A549 (cell line): ENCODE measurements around the gene BLID. TPM values are rescaled to one million over a fixed set of nuclear protein-coding genes. Genes with fewer than 3 reads are reported as not detected.

Source experiments
- ATAC-seq, 2 experiments: fragments of 200-7000 bp in 1 of 2; fragments of >200 bp in 1 of 2; cut with Nextera tagmentation in 1 of 2; cut with Tn5 transposase in 1 of 2; 3 replicates each; pipeline versions ENCODE4 v1.8.0 to v1.9.1; 2018 to 2020; ENCODE audit warnings: mild to moderate bottlenecking in 1 of 2, moderate library complexity in 1 of 2
- CTCF ChIA-PET: fragments of 300-600 bp; sonication (Branson Sonifier 250); formaldehyde crosslinking; extraction: SDS; loops from one replicate; lab custom pipeline; 2021; ENCODE audit warnings: antibody characterized with exemption, inconsistent platforms; lab: Yijun Ruan, JAX
- POLR2A ChIA-PET: fragments of 350-600 bp; formaldehyde crosslinking; extraction: SDS; loops from one replicate; lab custom pipeline; 2021; ENCODE audit warnings: antibody characterized with exemption, inconsistent platforms; lab: Yijun Ruan, JAX
- DNase-seq, 2 experiments: peaks; one replicate each; pipeline versions ENCODE4 v3.0.0 to v3.0.0-alpha.2; 2011 to 2016; ENCODE audit warnings: low read depth in 1 of 2, low spot score in 1 of 2
- FAIRE-seq: peaks from 2 replicates; lab custom pipeline; 2011; peaks lifted over from hg19 to GRCh38; lab: Jason Lieb, UNC
- H3K27ac ChIP-seq, 2 experiments: fragments of >200 bp; sonication (Bioruptor Twin); formaldehyde crosslinking; 3 replicates each; pipeline ENCODE4 v1.5.1; 2016 to 2017
- H3K4me1 ChIP-seq: fragments of >200 bp; sonication (Bioruptor Twin); formaldehyde crosslinking; 3 replicates; pipeline ENCODE4 v1.6.1; 2016
- H3K4me2 ChIP-seq: fragments of >200 bp; sonication (Bioruptor Twin); formaldehyde crosslinking; 3 replicates; pipeline ENCODE4 v1.6.1; 2016
- H3K4me3 ChIP-seq: fragments of >200 bp; sonication (Bioruptor Twin); formaldehyde crosslinking; 3 replicates; pipeline ENCODE4 v1.5.1; 2016
- H3K9me3 ChIP-seq: fragments of >200 bp; sonication (Bioruptor Twin); formaldehyde crosslinking; 3 replicates; pipeline ENCODE4 v1.6.1; 2016
- CBX2 ChIP-seq: fragments of 200-600 bp; sonication (generic); IDR thresholded peaks from 2 replicates; pipeline ENCODE4 v1.6.1; 2016; ENCODE audit warnings: low read depth, mild to moderate bottlenecking, borderline replicate concordance
- CEBPB ChIP-seq, 2 experiments: fragments of >200 bp in 1 of 2; sonication (Bioruptor Twin) in 1 of 2; formaldehyde crosslinking in 1 of 2; IDR thresholded peaks; 2 replicates each; pipeline ENCODE4 v1.6.1; 2012 to 2016
- CHD2 ChIP-seq: fragments of 150-350 bp; IDR thresholded peaks from 2 replicates; pipeline ENCODE4 v1.6.1; 2014; ENCODE audit warnings: low read length; ENCODE audit not compliant: partially characterized antibody
- CHD4 ChIP-seq: fragments of 200-600 bp; sonication (generic); IDR thresholded peaks from 2 replicates; pipeline ENCODE4 v1.6.1; 2016; ENCODE audit warnings: antibody characterized with exemption, mild to moderate bottlenecking, borderline replicate concordance
- EHF ChIP-seq: fragments of 250-450 bp; sonication (Bioruptor Pico); IDR thresholded peaks from 2 replicates; pipeline ENCODE4 v1.5.0; 2020; ENCODE audit warnings: mild to moderate bottlenecking
- EHMT2 ChIP-seq: fragments of 200-600 bp; sonication (generic); IDR thresholded peaks from 2 replicates; pipeline ENCODE4 v1.6.1; 2016; ENCODE audit warnings: antibody characterized with exemption, low read depth, mild to moderate bottlenecking, moderate library complexity
- EP300 ChIP-seq, 2 experiments: fragments of >200 bp; sonication (Bioruptor Twin); formaldehyde crosslinking; IDR thresholded peaks; 2 replicates in 1 of 2; 3 replicates in 1 of 2; pipeline ENCODE4 v1.6.1; 2016 to 2017
- FOSB ChIP-seq: fragments of 250-450 bp; sonication (Bioruptor Pico); IDR thresholded peaks from 2 replicates; pipeline ENCODE4 v1.5.0; 2020; ENCODE audit warnings: mild to moderate bottlenecking, moderate library complexity
- FOXS1 ChIP-seq: fragments of 250-450 bp; sonication (Bioruptor Pico); IDR thresholded peaks from 2 replicates; pipeline ENCODE4 v1.5.0; 2020; ENCODE audit warnings: mild to moderate bottlenecking, moderate library complexity
- HDAC2 ChIP-seq: fragments of 200-600 bp; sonication (generic); IDR thresholded peaks from 2 replicates; pipeline ENCODE4 v1.6.1; 2016
- JUNB ChIP-seq: fragments of >200 bp; sonication (Bioruptor Twin); formaldehyde crosslinking; IDR thresholded peaks from 2 replicates; pipeline ENCODE4 v1.6.1; 2016
- KDM1A ChIP-seq: fragments of 200-600 bp; sonication (generic); IDR thresholded peaks from 2 replicates; pipeline ENCODE4 v1.6.1; 2016; ENCODE audit warnings: low read depth, mild to moderate bottlenecking
- KDM5A ChIP-seq: fragments of 200-600 bp; sonication (generic); IDR thresholded peaks from 2 replicates; pipeline ENCODE4 v1.6.1; 2016; ENCODE audit warnings: antibody characterized with exemption, mild to moderate bottlenecking
- MAZ ChIP-seq: fragments of 150-350 bp; IDR thresholded peaks from 2 replicates; pipeline ENCODE4 v1.6.1; 2014; ENCODE audit warnings: antibody characterized with exemption, low read depth, low read length, borderline replicate concordance
- NFE2L2 ChIP-seq: fragments of 150-350 bp; conservative IDR thresholded peaks from 2 replicates; pipeline ENCODE4 v1.6.1; 2014; ENCODE audit warnings: low read length
- POLR2A ChIP-seq: IDR thresholded peaks from 2 replicates; pipeline ENCODE4 v1.6.1; 2012; ENCODE audit warnings: mild to moderate bottlenecking, low read length
- REST ChIP-seq: fragments of 200-600 bp; sonication (generic); IDR thresholded peaks from 2 replicates; pipeline ENCODE4 v1.6.1; 2016; ENCODE audit warnings: antibody characterized with exemption, mild to moderate bottlenecking, moderate library complexity
- SMC3 ChIP-seq: fragments of >200 bp; sonication (Bioruptor Twin); formaldehyde crosslinking; IDR thresholded peaks from 3 replicates; pipeline ENCODE4 v1.6.1; 2018; ENCODE audit warnings: inconsistent platforms
- SREBF2 ChIP-seq: fragments of 450-650 bp; IDR thresholded peaks from 2 replicates; pipeline ENCODE4 v1.6.1; 2014; ENCODE audit warnings: mild to moderate bottlenecking, moderate library complexity
- TFCP2L1 ChIP-seq: fragments of 250-450 bp; sonication (Bioruptor Pico); IDR thresholded peaks from 2 replicates; pipeline ENCODE4 v1.5.0; 2021; ENCODE audit warnings: mild to moderate bottlenecking
- ZNF302 ChIP-seq: fragments of 250-450 bp; sonication (Bioruptor Pico); IDR thresholded peaks from 2 replicates; pipeline ENCODE4 v1.9.0; 2021; ENCODE audit warnings: inconsistent platforms, mild to moderate bottlenecking, moderate library complexity
- ZSCAN20 ChIP-seq: fragments of 250-450 bp; sonication (Bioruptor Pico); IDR thresholded peaks from 2 replicates; pipeline ENCODE4 v1.8.0; 2022; ENCODE audit warnings: mild to moderate bottlenecking, moderate library complexity
- WGBS: methylation state at CpG from one replicate; pipeline ENCODE4 v1.1.6; 2017; ENCODE audit errors: missing lambda C conversion rate; 5-methylcytosine and 5-hydroxymethylcytosine counted together
- polyA plus RNA-seq, 4 experiments: library from polyadenylated mRNA; depleted of rRNA in 3 of 4; stranded (reverse); fragments of >200 nt; fragmentation: RNase III in 1 of 4; extraction: RNeasy Plus Mini Kit Qiagen cat#74134 plus additional on column Dnase treatment in 1 of 4; gene quantifications; 2 replicates in 3 of 4; 3 replicates in 1 of 4; pipeline ENCODE4 v1.2.3, GENCODE V29; 2011 to 2017
- TF ChIP-seq, protein P1 (sequence below): IDR thresholded peaks from 2 replicates; pipeline ENCODE4 v1.6.1; 2012
- TF ChIP-seq, protein P2 (sequence below): fragments of 250-450 bp; sonication (Bioruptor Pico); IDR thresholded peaks from 2 replicates; pipeline ENCODE4 v1.5.0; 2020; ENCODE audit warnings: low read depth, mild to moderate bottlenecking, moderate library complexity
- TF ChIP-seq, protein P3 (sequence below): IDR thresholded peaks from 2 replicates; pipeline ENCODE4 v1.6.1; 2012; ENCODE audit warnings: low read depth, borderline replicate concordance

Gene BLID
- polyA plus RNA-seq, 2 of the 4 experiments (the other 2 are of a cell fraction): 0.14 TPM; not detected in 1

DNA sequence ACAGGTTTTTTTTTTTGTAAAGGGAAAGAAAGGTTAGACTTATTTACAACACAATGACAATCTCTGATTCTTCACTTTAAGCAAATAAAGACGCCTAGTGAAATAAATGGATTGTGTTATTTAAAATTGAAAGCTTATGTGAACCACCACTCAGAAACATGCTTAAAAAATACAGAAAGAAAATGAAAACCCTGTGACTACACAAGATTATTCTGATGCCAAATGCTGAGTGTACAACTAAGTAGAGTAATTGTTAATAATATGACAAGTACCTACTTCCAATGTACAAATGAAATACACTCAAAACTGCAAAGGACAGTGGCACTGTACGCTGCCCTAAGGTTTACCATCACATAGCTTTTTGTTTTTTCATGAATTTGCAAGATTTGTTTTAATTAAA lies 1.0 kb downstream of the BLID start:
- Histone ChIP-seq H3K4me2 (no peak overlapping the region), H3K4me1 (no peaks in the 10 kb centered on the region), H3K9me3 (no peaks in the 10 kb centered on the region), H3K4me3 (no peak overlapping the region), H3K27ac (no peak overlapping the region)
- no peak for TF ChIP-seq EP300 (IDR thresholded peaks at IDR 0.05)
- no peak for TF ChIP-seq FOSB (CRISPR knock-in tag)
- TF ChIP-seq CHD4: no peak
- TF ChIP-seq CBX2: no peak
- TF ChIP-seq NFE2L2: no peak
- TF ChIP-seq CEBPB (IDR thresholded peaks at IDR 0.05): no peak
- TF ChIP-seq POLR2A: no peak
- no peak for TF ChIP-seq KDM5A
- no peak for TF ChIP-seq REST
- FAIRE-seq: no peak
- DNase-seq: no peak
- WGBS: 87% methylated on average over 2 of the region's 2 CpGs
- ChIA-PET POLR2A (no interaction called here), CTCF (interaction anchor here (0.7 to 1.4 kb wide), 3 partner anchors 31 to 385 kb away, joined by 3 to 4 read pairs (median 3); no protein-coding TSS in a partner anchor)
- no peak for ATAC-seq

- Histone ChIP-seq H3K27ac (no peak overlapping the region), H3K9me3 (no peaks in the 10 kb centered on the region), H3K4me2 (no peak overlapping the region), H3K4me3 (no peak overlapping the region), H3K4me1 (no peaks in the 10 kb centered on the region)
- WGBS: 83% methylated on average over 8 of the region's 8 CpGs
- CTCF ChIA-PET: interaction anchor here (1.0 to 1.2 kb wide), 2 partner anchors 17 to 48 kb away, joined by 3 read pairs; no protein-coding TSS in a partner anchor
- DNase-seq (no peak), ATAC-seq (no peak), FAIRE-seq (no peak)
- no peak for TF ChIP-seq NFE2L2
- no peak for TF ChIP-seq EHF
- no peak for TF ChIP-seq SMC3
- TF ChIP-seq, protein P1, sequence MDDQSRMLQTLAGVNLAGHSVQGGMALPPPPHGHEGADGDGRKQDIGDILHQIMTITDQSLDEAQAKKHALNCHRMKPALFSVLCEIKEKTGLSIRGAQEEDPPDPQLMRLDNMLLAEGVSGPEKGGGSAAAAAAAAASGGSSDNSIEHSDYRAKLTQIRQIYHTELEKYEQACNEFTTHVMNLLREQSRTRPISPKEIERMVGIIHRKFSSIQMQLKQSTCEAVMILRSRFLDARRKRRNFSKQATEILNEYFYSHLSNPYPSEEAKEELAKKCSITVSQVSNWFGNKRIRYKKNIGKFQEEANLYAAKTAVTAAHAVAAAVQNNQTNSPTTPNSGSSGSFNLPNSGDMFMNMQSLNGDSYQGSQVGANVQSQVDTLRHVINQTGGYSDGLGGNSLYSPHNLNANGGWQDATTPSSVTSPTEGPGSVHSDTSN: no peak
- no peak for TF ChIP-seq EHMT2
- TF ChIP-seq TFCP2L1: no peak
- POLR2A ChIA-PET: no interaction called here
Measured at GRCh38 chr11:122113836-122114825, 1.9 kb downstream of the BLID start.

DNA sequence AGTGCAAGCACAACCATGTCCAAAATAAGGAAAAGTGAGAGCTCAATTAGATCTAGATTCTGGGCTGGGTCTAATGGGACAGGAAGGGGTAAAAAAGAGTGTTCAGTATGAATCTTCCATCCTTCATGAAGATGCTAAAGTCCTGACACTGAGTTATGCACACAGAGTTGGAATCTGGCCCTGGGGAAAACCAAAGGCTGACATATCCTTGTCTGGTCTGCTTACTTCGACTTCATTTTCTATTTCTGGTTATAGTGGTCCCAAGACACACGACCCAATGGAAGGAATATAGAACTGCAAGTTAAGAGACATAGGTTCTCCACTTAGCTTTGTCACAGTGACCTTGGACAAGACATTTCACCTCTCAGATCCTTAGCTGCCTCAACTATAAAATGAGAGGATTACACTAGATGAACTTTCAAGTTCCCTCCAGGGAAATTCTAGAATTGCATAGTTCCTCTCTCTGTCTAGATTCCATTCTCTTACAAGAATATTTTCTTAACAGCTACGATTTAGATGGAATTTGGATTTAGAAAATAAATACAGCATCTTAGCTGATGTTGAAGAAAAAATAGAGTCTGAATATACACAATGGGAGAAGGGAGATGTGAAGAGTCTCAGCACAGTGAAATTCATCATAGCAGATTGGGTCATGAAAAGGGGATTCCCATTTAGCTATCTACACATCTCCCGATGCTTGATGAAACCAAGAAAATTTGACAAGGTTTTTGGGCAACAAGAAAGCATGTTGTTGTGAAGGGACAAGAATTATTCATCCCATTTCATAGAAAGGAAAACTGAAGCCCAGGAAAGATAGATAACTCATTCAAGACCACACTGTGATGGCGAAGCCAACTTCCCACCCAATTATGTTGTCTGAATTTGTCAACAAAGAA lies 3.3 kb downstream of the BLID start:
- no peak for ATAC-seq

More for the DNA sequence above, 3.3 kb downstream of the BLID start:
- H3K4me1 ChIP-seq: no peaks in the 10 kb centered on the region
- no peaks in the 10 kb centered on the region for H3K9me3 ChIP-seq
- TF ChIP-seq CHD2 (no peak), SREBF2 (no peak), ZSCAN20 (CRISPR knock-in tag) (no peak), KDM1A (no peak), FOXS1 (no peak), JUNB (no peak), ZNF302 (CRISPR knock-in tag) (no peak), HDAC2 (no peak), MAZ (no peak)
- TF ChIP-seq, protein P2, sequence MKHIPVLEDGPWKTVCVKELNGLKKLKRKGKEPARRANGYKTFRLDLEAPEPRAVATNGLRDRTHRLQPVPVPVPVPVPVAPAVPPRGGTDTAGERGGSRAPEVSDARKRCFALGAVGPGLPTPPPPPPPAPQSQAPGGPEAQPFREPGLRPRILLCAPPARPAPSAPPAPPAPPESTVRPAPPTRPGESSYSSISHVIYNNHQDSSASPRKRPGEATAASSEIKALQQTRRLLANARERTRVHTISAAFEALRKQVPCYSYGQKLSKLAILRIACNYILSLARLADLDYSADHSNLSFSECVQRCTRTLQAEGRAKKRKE (CRISPR knock-in tag): no peak
- TF ChIP-seq, protein P3, sequence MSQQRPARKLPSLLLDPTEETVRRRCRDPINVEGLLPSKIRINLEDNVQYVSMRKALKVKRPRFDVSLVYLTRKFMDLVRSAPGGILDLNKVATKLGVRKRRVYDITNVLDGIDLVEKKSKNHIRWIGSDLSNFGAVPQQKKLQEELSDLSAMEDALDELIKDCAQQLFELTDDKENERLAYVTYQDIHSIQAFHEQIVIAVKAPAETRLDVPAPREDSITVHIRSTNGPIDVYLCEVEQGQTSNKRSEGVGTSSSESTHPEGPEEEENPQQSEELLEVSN: no peak
- DNase-seq: no peak
- 58% methylated on average over 5 of the region's 5 CpGs for WGBS
- CTCF ChIA-PET: no interaction called here
- H3K4me2 ChIP-seq: no peak overlapping the region
- no peak overlapping the region for H3K4me3 ChIP-seq
- no peak for FAIRE-seq
- POLR2A ChIA-PET: no interaction called here
- no peak overlapping the region for H3K27ac ChIP-seq
